ENCODE results near the gene ANKFN1. TPM values are rescaled to one million over a fixed set of nuclear protein-coding genes. Genes with fewer than 3 reads are reported as not detected.

ANKFN1 gene
- total RNA-seq, 1 donor from 2014 or later: not detected

DNA sequence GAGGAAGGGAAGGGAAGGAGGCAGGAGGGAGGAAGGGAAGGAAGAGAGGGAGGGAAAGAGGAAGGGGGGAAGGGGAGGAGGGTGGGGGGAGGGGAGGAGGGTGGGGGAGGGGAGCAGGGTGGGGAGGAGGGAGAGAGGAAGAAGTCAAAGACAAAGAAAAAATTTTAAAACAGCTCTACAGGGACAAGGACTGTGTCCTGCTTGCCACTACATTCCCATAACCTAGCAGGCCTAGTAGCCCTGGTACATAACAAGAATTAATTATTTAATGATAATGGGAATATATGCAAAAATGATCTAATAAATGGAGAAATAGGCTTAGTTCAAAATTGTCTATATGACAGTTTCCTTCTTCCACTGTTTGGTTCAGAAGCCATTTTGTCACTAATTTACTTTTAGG, 392.7 kb downstream of the ANKFN1 start:
- Mint-ChIP-seq H3K27ac (no peak overlapping the region), H3K36me3 (no peaks in the 10 kb centered on the region), H3K4me1 (peaks cover 6% of the 10 kb centered on the region), H3K27me3 (ENCODE audit: insufficient read depth, low read depth) (no peaks in the 10 kb centered on the region), H3K9me3 (no peaks in the 10 kb centered on the region), H3K4me3 (no peak overlapping the region)
- Histone ChIP-seq H3K4me3 (no peak overlapping the region), H2AFZ (replicated peaks) (no peak overlapping the region), H3K4me1 (peaks cover 17% of the 10 kb centered on the region), H3K9ac (no peak overlapping the region), H3K4me2 (no peak overlapping the region), H3K27me3 (no peaks in the 10 kb centered on the region), H3F3A (ENCODE audit: low read depth) (peaks cover 7% of the 10 kb centered on the region), H3K36me3 (no peaks in the 10 kb centered on the region), H3K79me2 (ENCODE audit: low read depth) (no peaks in the 10 kb centered on the region), H3K9me3 (ENCODE audit: low read depth) (no peaks in the 10 kb centered on the region), H3K27ac (no peak overlapping the region), H4K20me1 (ENCODE audit: low read depth) (no peaks in the 10 kb centered on the region)
- TF ChIP-seq EZH2phosphoT487 (IDR thresholded peaks at IDR 0.05) (no peak), EZH2 (IDR thresholded peaks at IDR 0.05) (no peak)
- TF ChIP-seq, protein P1, sequence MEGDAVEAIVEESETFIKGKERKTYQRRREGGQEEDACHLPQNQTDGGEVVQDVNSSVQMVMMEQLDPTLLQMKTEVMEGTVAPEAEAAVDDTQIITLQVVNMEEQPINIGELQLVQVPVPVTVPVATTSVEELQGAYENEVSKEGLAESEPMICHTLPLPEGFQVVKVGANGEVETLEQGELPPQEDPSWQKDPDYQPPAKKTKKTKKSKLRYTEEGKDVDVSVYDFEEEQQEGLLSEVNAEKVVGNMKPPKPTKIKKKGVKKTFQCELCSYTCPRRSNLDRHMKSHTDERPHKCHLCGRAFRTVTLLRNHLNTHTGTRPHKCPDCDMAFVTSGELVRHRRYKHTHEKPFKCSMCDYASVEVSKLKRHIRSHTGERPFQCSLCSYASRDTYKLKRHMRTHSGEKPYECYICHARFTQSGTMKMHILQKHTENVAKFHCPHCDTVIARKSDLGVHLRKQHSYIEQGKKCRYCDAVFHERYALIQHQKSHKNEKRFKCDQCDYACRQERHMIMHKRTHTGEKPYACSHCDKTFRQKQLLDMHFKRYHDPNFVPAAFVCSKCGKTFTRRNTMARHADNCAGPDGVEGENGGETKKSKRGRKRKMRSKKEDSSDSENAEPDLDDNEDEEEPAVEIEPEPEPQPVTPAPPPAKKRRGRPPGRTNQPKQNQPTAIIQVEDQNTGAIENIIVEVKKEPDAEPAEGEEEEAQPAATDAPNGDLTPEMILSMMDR (IDR thresholded peaks at IDR 0.05): no peak
- no peak for DNase-seq (ENCODE audit: low spot score)

DNA sequence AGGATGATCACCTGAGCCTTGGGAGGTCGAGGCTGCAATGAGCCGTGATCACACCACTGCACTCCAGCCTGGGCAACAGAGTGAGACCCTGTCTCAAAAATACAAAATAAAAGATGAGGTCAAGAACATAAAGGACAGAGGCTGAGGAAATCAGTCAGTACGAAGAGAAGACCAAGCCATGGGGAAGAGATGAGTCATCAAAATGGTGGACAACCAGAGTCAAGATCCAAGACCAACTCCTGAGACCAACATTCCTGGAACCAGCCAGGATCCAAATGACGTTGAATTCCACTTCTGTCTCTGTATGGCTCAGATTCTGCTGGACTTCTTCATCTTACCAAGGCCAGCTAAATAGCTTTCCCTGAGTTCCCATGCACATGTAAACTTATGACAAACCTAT, 395.4 kb downstream of the ANKFN1 start:
- no peak for DNase-seq (ENCODE audit: low spot score)
- Histone ChIP-seq H3K79me2 (ENCODE audit: low read depth) (no peaks in the 10 kb centered on the region), H2AFZ (replicated peaks) (no peak overlapping the region), H3K4me1 (peaks cover 11% of the 10 kb centered on the region), H3K36me3 (no peaks in the 10 kb centered on the region), H3F3A (ENCODE audit: low read depth) (no peaks in the 10 kb centered on the region), H3K9me3 (ENCODE audit: low read depth) (no peaks in the 10 kb centered on the region), H3K4me3 (no peak overlapping the region), H3K27me3 (no peaks in the 10 kb centered on the region), H3K27ac (no peak overlapping the region), H3K9ac (no peak overlapping the region), H3K4me2 (no peak overlapping the region), H4K20me1 (ENCODE audit: low read depth) (no peaks in the 10 kb centered on the region)
- Mint-ChIP-seq H3K36me3 (no peaks in the 10 kb centered on the region), H3K4me1 (peaks cover 6% of the 10 kb centered on the region), H3K9me3 (peaks cover 3% of the 10 kb centered on the region), H3K4me3 (no peak overlapping the region), H3K27me3 (ENCODE audit: insufficient read depth, low read depth) (peaks cover 2% of the 10 kb centered on the region), H3K27ac (no peak overlapping the region)
- TF ChIP-seq EZH2phosphoT487 (IDR thresholded peaks at IDR 0.05) (no peak), EZH2 (IDR thresholded peaks at IDR 0.05) (no peak)
- TF ChIP-seq, protein P1 (IDR thresholded peaks at IDR 0.05): no peak

DNA sequence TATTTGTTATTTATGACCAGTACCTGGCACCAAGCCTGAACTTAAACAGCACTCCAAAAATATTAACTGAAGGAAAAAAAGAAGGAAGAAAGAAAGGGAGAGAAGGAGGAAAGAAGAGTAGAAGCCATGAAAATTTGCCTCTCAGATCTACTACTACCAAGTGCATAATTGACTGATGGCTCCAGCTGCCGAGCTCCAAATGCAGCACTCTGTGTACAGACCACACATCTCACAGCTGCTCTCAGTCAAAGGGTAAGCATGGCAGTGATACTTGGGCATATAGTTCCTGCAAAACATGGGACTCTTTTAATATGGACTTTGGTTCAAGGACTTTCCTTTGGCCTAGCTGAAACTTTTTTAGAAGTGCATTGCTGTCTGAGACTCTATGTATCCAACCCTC, 396.2 kb downstream of the ANKFN1 start:
- no peaks in the 10 kb centered on the region for H3K9me3 ChIP-seq (ENCODE audit: low read depth)
- no peak overlapping the region for H2AFZ ChIP-seq (replicated peaks)
- Mint-ChIP-seq H3K27me3 (ENCODE audit: insufficient read depth, low read depth) (peaks cover 2% of the 10 kb centered on the region), H3K9me3 (peaks cover 3% of the 10 kb centered on the region), H3K36me3 (no peaks in the 10 kb centered on the region), H3K4me3 (no peak overlapping the region), H3K27ac (no peak overlapping the region), H3K4me1 (peaks cover 6% of the 10 kb centered on the region)
- no peaks in the 10 kb centered on the region for H3K79me2 ChIP-seq (ENCODE audit: low read depth)
- no peak overlapping the region for H3K9ac ChIP-seq
- H3F3A ChIP-seq (ENCODE audit: low read depth): no peaks in the 10 kb centered on the region
- no peak for TF ChIP-seq EZH2phosphoT487 (IDR thresholded peaks at IDR 0.05)
- TF ChIP-seq EZH2 (IDR thresholded peaks at IDR 0.05): no peak
- TF ChIP-seq, protein P1 (IDR thresholded peaks at IDR 0.05): no peak
- peaks cover 10% of the 10 kb centered on the region for H3K4me1 ChIP-seq
- H3K27ac ChIP-seq: no peak overlapping the region
- no peaks in the 10 kb centered on the region for H4K20me1 ChIP-seq (ENCODE audit: low read depth)
- no peak overlapping the region for H3K4me2 ChIP-seq
- DNase-seq (ENCODE audit: low spot score): no peak
- H3K4me3 ChIP-seq: no peak overlapping the region
- no peaks in the 10 kb centered on the region for H3K36me3 ChIP-seq
- H3K27me3 ChIP-seq: no peaks in the 10 kb centered on the region
